T-helper 22 cell (primary cell): ENCODE measurements around the gene IFT25.
"Not testable (repeated sequence)": the region's sequence is repeated elsewhere in the genome, so short reads cannot be mapped to it uniquely, and the experiment has no call there.

Experiments used
- DNase-seq: peaks from one replicate; pipeline ENCODE4 v3.0.0-alpha.2; 2020; ENCODE audit warnings: low read depth

Gene IFT25

GRCh38 chr1:53883600-53883999, 61.9 kb downstream of the IFT25 start:
- DNase-seq: not testable (repeated sequence)

GRCh38 chr1:53881853-53882252, 63.6 kb downstream of the IFT25 start:
- DNase-seq: not testable (repeated sequence)

- DNase-seq: no peak
These were observed 66.9 kb downstream of the IFT25 start for GRCh38 chr1:53878492-53879105.

GRCh38 chr1:53875150-53875549, 70.3 kb downstream of the IFT25 start:
- DNase-seq: not testable (repeated sequence)

- DNase-seq: no peak
These were observed 73.6 kb downstream of the IFT25 start for GRCh38 chr1:53871773-53872484.
